Neural progenitor cell (in vitro differentiated cells): ENCODE data around the gene PTGS2.

ENCODE experiments used
- CTCF ChIP-seq: fragments of 200-600 bp; sonication (generic); IDR thresholded peaks from 2 replicates; pipeline ENCODE4 v1.5.1; 2017; ENCODE audit warnings: antibody characterized with exemption, mild to moderate bottlenecking
- EZH2 ChIP-seq: fragments of 200-600 bp; sonication (generic); IDR thresholded peaks from 2 replicates; pipeline ENCODE4 v1.6.1; 2017; ENCODE audit warnings: antibody characterized with exemption, mild to moderate bottlenecking, moderate library complexity

GRCh38 chr1:186633116-186633515 lies 47.1 kb downstream of the PTGS2 start:
- no peak for TF ChIP-seq EZH2
- no peak for TF ChIP-seq CTCF
